ENCODE results near the gene DUSP11.
A peak's percentile ranks its signal among the peaks of the same experiment; 100 is the strongest.
"Not testable (repeated sequence)": the region's sequence is repeated elsewhere in the genome, so short reads cannot be mapped to it uniquely, and the experiment has no call there.

DUSP11 gene

DNA sequence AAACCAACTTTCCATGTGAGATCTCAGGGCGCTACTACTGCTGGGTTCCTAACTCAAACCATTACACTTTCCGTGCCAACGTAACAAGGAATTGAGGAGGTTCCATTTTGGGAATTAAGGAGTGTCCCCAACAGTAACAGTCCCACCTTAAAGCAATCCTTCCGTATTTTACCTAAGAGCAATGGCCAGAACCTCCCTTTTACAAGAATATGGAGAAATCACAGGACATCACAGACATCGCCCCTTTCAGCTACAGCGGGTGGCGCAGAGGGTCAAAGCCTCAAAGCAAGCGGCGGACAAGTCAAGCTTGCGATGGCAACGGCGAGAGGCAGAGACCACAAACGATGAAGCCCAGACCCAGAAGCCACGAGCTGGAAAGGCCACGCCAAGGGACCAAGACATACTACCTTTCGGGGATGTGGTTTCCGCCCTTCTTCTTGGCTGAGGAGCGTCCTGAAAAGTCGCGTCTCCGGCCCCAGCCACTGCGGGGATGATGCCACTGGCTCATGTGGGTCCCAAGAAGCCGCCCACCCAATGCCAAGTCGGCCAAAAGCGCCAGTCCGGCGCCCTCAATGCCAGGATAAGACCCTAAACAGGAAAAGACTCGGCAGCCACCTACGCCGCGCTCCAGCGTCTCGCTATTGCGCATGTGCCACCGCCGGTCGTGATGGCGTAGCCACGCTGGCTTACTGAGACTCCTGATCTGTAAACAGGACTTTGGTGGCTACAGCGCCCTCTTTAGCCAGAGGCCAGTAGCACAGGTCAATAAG lies at the start of gene DUSP11:
Gene DUSP11 (minus strand): TSS at position 637 of the 770 bp plus-strand sequence. CDS start 129 bp downstream, at position 508.
- DNase-seq, result peak; percentile 97

DNA sequence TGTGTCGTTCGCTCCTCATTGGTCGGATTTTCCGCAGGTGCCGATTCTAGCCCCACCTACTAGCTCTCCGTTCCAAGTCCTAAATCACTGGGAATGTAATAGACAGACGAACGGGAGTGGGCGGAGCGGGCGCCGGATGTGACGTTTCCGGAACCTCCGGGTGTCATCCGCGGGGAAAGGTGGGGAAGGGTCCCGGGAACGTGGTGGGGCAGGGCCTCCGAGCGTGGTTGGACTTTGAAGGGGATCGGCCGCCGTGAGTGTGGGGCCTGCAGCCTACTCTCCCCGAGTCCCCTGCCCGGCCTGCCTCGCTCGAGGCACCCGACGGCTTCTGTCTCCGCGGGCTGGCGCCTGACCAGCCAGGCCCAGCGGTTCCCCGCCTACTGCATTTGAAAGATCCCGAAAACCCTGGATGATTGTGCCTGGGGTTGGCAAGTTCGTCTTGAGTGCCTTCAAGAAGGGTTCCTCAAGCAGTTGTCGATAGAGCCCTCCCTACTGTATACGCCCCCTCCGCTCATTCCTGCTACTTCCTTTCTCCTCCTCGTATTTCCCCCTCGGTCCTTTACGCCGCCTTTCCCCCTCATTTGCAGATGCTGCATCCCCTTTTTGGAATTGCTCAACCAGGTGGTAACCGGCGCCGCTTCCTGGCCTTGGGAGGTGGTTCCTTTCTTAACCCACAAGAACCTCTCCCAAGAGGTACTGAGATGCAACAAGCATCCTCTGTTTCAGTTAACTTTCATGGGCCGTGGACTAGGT lies 49.1 kb upstream of the DUSP11 start, which contains the start of gene STAMBP:
Gene STAMBP (plus strand): TSS at position 144 of the 753 bp plus-strand sequence. CDS start 1,896 bp downstream, outside the sequence.
- peak; percentile 98 for DNase-seq

DNA sequence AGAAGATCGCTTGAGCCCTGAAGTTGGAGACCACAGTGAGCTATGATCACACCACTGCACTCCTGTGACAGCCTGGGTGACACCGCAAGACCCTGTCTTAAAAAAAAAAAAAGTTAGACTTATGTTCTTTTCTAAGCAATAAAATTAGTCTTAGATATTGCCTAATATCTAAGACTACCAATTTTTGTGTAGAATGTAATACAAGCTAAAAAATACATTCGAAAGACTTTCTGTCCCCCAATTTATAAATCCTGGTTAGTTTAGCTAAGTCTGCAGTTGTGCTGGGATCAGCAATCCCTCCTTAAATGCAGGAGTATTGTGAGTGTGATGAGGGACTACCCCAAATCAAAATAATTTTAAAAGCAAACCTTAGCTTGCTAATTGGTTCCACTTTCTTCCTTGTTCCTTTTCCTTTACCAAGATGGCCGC lies 48.5 kb upstream of the DUSP11 start:
- DNase-seq, result no peak

DNA sequence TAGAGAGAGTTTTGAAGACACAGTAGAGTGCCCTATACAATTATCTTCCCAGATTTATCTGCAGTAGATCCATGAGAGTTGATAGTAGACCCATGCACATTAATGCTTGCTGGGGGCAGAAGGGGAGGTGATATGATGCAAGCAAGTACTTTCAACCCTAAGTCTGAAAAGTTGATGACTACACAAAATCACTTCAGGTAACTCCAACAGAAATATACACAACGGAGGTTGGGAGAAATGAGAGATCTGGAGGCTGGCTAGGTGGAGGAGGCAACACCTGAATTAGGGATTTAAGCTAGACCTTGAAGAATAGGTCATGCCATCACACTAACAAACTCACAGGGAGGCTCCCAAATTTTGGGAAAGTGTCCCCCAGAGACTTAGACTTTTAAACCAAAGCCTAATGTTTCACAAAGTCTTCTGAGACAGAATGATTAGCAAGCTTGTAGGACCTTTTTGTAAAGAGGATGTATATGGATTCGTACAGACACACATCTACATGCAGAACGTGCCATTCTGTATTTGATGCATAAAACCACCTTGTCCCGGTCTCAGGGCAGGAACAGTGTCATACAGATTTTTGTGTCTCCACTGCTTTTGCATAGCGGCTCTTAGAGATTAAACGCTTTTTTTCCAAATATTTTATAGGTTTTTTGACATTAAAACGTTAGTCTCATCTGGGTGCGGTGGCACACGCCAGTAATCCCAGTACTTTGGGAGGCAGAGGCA lies 47.9 kb upstream of the DUSP11 start:
- DNase-seq, result no peak

DNA sequence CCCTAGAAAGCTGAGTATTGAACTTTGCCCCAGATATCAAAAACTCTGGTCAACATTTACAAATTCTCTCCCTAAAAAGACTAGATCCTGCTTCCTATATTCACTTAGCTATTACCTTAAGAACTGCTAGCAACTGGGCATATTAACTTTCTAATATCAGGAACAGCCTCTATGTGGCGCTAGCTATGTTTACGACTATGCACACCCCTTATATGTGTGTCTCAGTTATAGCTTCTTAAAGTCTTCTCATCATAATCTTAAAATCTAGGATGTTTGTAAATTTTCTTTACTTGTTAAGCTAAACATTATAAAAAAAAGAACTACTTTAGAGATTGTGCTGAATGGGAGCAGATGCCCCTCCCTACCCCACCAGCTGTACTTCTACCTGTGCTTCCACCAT lies 47.1 kb upstream of the DUSP11 start:
- DNase-seq, result peak; percentile 3

DNA sequence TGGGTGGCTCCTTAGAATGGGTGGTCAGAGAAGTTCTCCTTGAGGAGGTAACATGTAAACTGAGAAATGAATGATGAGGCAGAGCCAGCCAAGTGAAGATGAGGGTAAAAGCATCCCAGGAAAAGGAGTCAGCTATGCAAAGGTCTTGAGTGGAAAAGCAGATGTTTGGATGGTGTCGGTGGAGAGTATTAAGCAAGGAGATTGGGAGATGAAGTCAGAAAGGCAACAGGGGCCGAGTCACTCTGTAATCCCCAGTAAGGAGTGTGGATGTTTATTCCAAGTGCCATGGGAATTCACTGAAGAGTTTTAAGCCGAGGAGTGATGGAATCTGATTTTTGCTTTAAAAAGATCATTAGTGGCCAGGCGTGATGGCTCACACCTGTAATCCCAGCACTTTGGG lies 45.5 kb upstream of the DUSP11 start:
- DNase-seq, result no peak

DNA sequence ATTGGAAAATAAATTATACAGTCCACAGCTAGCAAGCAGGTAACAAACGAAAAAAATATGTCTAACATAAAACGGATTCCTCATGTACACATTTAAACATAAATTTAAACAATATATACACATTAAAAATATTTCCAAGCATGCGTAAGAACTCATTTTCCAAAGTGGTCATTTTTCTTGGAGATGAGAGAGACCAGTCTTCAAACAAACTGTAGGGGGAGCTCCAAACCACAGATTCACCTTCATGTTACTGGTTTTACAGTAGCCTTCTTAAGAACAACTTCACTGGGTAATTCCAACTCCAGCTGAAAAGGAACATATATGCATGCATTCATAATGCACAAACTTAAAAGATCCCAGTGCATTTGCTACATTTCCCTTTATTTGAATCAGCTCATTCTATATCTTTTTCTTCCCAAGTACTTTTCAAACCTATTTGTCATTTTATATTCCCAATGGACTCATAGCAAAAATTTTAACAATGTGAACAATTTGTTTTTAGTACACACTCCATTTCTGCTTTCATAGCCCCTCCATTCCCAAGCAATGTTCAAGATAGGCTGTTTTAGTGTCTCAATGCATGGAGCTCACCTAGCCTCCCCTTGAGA lies 44.1 kb upstream of the DUSP11 start:
- DNase-seq, result peak; percentile 58

DNA sequence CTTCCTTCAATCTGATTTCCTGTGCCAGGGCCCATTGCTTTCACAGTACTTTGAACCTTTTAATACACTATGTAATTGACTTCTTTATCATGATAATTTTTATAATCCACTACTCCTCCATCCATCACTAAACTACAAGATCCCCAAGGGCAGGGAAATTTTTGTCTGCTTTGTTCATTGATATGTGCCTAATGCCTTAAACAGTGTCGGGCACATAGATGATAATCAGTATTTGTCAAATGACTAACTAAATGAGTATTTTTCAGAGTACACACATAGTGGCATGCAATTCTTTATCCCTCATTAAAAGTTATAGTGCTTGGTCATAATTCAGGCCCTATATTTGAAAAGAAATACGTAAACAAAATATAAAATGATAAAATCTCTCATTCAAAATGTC lies 43.5 kb upstream of the DUSP11 start:
- no peak for DNase-seq

DNA sequence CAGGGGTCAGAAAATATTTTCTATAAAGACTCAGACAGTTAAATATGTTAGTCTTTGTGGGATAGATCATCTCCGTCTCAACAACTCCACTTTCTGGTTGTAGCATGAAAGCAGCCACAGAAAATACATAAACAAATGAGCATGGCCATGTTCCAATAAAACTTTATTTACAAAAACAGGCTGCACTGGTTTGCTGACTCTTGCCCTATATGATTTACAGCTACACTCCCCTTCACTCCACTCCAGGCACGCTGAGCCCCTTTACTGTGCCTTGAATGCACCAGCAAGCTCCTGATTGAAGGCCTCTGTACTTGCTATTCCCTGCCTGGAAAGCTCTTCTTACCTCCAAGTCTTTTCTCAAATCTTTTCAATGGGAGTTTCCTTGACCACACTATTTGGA lies 43.1 kb upstream of the DUSP11 start:
- no peak for DNase-seq

DNA sequence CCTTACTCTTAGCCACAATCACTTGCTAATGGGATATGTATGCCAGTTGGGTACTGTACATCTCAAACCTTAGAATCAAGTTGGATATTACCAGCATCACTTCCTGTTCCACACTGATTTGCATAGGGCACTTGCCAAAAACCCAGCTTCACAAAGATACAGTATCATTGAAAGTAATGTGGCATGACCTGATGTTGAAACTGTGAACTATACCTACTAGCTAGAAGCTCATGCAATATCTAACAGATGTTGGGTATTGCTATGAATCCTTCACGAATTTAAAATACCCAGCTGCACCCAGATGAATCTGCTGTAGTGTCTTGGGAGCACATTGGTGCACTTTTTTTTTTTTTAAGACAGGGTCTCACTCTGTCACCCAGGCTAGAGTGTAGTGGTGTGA lies 42.4 kb upstream of the DUSP11 start:
- no peak for DNase-seq

DNA sequence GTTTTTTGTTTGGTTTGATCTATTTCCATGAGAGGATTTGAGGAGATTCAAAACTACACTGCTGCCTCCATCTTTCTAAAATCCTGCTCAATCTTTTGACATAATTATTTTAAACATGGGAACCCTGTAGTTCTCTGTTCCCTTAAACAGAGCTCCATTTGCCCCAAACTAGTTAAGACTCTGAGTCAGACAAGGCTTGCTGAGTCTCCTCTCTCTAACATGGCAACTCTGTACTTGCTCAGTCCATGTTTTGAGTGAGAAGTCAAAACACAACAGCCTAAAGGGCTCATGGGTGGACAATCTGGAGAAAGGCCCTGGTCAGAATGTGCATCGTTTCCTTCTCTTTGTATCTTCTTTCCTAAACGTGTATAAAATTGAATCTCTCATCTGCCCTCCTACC lies 41.8 kb upstream of the DUSP11 start:
- no peak for DNase-seq

DNA sequence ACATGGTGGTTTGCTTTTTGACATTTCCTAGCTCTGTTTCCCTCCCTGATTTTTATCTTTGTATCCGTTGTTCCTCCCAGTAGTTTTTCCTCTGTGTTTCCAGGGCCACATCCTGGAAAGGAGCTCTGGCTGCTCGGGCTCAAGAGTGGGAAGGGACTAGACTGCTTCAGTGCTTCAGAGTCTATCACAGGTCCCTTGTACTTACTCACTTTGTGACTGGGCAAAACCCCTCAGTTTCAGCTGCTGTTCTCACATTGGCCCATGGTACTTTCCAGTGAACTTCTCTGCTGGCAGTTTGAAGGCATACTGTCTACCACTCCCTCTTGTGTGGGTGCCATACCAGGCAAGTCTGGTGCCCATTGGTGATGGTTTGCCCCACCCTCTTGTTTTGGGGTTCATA lies 41.3 kb upstream of the DUSP11 start:
- no peak for DNase-seq

DNA sequence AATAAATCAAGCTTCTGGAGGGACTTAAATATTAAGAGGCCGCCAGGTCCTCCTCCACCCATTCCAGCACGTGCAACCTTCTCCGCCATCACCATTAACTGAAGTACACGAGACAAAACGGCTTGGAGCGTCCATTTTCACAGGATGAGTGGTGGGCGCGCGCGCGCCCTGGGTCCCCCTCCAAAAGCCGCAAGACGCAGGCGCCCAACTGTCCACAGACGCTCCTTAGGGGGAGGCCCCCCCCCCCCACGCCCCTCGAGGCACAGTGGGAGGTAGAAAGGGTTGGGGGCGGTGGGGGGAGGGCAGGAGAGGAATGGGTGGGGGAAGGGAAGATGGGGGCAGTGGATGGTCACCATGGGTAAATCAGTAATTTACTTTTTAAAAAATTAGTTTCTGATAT lies 38.4 kb upstream of the DUSP11 start:
- DNase-seq, result no peak

DNA sequence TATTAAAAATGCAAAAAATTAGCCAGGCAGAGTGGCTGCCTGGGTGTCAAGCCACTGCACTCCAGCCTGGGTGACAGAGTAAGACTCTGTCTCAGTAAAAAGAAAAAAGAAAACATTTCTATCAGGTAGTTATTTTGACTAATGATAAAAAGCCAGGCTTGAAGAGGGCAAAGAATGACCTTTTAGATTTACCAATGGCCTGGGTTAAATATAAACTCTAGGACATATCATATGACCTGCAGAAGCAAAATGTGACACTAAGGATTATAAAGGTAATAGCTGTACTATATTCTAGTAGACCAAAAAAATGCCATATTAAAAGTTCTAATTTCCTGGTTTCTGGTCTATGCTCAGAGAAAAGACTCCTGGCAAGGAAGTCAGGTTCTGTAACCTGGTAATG lies 32.7 kb upstream of the DUSP11 start:
- DNase-seq, result no peak

DNA sequence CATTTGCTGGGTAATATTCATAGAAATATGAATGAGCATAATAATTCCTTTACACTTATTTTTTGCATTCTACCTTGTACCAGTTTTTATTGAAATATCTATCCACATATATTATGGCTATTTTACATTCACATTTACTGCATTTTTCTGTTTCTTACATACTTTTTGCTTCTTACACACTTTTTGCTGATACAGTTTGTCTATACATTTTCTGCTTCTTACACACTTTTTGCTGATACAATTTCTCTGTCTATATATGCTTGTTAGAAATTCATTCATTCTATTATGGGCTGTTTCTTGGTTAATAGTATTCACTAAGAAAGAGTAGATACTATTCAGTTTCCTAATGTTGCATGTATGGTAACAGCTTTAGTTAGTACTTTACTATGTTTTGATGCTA lies 32.0 kb upstream of the DUSP11 start:
- DNase-seq, result no peak

DNA sequence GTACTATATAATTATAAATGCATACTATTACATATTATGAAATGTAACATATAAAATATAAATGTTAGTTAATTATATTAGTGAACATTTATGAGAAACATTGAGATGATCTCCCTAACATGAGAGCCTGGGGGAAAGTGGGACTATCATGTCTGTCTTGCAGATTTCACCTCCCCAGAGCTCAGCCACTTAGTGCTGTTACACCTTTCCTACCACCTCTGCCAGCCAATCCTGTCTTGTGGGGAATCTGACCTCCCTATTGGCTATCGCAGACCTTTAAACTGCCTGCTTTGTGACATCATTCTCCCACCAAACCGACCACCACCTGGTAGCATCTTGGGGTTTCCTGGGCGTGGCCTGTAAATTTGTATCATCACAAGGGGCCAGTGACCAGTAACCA lies 4.0 kb upstream of the DUSP11 start, which contains the start of gene C2orf78:
Gene C2orf78 (plus strand): TSS at position 301 of the 400 bp plus-strand sequence. CDS start 127 bp downstream, outside the sequence.
- DNase-seq, result not testable (repeated sequence)

DNA sequence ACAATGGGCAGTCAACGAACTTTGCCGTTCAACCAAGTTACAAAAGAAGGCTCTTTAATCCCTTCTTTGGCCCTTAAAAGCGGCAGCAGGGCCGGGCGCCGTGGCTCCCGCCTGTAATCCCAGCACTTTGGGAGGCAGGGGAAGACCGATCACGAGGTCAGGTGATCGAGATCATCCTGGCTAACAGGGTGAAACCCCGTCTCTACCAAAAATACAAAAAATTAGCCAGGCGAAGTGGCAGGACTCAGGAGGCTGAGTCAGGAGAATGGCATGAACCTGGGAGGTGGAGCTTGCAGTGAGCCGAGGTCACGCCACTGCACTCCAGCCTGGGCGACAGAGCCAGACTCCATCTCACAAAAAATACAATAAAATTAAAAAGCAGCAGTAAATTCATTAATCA lies 3.5 kb upstream of the DUSP11 start:
- DNase-seq, result not testable (repeated sequence)

DNA sequence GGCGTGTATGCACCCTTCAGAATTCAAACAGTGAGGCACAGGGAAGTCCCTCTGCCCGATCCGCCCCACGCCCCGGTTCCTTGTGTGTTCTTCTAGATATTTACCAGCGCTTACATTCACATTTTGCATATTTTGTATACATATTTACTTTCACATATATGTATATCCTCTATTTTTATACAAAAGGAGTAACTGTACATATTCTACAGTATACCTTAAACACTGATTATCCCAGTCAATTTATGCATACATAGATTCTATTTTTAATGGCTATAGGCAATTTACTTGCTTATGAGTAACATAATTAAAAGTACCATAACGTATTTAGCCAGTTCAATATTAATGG lies 307 bp upstream of the DUSP11 start:
- no peak for DNase-seq

DNA sequence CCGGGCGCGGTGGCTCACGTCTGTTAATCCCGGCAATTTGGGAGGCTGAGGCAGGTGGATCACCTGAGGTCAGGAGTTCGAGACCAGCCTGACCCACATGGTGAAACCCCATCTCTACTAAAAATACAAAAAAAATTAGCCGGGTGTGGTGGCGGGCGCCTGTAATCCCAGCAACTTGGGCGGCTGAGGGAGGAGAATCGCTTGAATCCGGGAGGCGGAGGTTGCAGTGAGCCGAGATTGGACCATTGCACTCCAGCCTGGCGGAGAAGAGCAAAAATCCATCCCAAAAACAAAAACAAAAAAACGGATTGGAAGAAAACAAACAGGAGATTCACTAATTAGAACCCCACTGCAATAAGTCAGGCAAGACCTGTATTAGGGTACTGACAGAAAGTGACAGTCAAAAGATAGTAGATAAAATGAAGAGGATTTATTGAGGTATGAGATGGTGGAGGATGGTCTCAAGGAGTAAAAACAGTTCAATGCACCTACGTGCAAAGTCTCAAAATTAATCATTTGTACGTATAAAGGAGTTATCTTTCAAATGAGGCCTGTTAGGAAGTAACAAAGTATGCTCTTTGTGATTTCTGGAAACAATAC lies 936 bp downstream of the DUSP11 start:
- DNase-seq, result not testable (repeated sequence)

DNA sequence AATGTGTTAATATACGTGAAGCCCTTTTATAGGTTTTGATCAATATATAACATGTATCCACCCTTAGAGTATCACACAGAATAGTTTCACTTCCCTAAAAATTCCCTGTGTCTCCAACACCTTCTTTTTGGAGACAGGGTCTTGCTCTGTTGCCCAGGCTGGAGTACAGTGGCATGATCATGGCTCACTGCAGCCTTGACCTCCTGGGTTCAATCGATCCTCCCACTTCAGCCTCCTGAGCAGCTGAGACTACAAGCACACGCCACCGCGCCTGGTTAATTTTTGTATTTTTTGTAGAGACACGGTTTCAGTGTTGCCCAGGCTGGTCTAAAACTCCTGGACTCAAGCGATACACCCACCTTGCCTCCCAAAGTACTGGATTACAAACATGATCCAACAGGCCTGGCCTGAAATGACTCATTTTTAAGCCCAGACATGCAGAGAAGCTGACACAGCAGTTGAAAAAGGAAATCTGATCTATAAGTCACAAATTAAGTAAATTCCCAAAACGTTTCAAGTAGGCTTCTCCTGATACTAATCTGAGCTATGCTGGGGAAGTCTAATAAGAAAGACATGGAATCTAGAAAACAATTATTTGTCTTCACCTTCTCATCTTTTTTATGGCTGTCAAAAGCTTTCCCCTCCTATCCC lies 2.9 kb downstream of the DUSP11 start:
- DNase-seq, result no peak

DNA sequence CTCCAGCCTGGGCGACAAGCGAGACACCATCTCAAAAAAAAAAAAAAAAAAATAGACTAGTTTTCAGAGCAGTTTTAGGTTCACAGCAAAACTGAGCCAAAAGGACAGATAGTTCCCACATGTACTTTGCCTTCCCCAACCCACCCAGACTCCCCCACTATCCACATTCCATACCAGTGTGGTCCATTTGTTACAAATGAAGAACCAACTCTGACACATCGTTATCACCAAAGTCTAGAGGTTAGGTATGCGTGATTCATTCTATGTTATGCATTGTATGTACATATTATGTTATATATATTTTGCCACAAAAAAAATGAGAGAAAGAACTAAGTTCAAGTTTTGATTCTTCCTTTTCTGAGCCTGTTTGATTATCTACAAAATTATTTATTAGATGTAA lies 3.5 kb downstream of the DUSP11 start:
- DNase-seq, result no peak

DNA sequence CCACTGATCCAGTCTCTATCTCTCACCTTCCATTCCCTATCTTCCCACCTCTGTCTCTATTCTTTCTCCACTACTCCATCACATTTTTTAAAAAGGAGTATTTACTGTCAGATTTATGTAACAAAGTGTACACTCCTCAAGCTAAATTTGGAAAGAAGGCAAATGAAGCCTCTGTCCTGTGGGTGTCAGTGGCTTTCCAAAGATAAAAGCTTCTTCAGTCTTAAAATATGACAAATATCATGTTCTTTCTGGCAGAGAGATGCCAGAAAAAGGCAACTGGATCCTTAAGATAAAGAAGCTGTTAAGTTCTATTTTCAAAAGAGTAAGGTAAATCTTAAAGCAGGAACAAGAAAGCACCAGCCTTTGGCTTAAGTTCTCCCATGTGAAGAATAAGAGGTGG lies 7.1 kb downstream of the DUSP11 start:
- DNase-seq, result no peak

All from NCI-H345 (cell line).